Natural killer cell (primary cell): ENCODE measurements around the gene WDR90. TPM values are rescaled to one million over a fixed set of nuclear protein-coding genes. Genes with fewer than 3 reads are reported as not detected.

ENCODE experiments used
- ATAC-seq, 3 donors: fragments of 150-1000 bp in 2 of 3; fragments of 200-7000 bp in 1 of 3; cut with Tn5 transposase; 1 replicate in 1 of 3; 2 replicates in 2 of 3; pipeline ENCODE4 v1.10.0; 2021; ENCODE audit warnings: mild to moderate bottlenecking in 2 of 3, moderate library complexity in 2 of 3
- DNase-seq, 2 donors: peaks; one replicate each; pipeline versions ENCODE4 v3.0.0 to v3.0.0-alpha.2; 2013 to 2021; ENCODE audit warnings: mixed read lengths in 1 of 2
- H3K27ac ChIP-seq: one replicate; pipeline ENCODE4 v1.5.1; 2013; ENCODE audit warnings: mild to moderate bottlenecking, low read length
- H3K27me3 ChIP-seq: one replicate; pipeline ENCODE4 v1.6.1; 2013; ENCODE audit warnings: low read length; ENCODE audit not compliant: control insufficient read depth, insufficient read depth
- H3K36me3 ChIP-seq: one replicate; pipeline ENCODE4 v1.6.1; 2013; ENCODE audit warnings: low read length; ENCODE audit not compliant: control insufficient read depth, insufficient read depth
- H3K4me1 ChIP-seq: one replicate; pipeline ENCODE4 v1.6.1; 2013; ENCODE audit warnings: low read length; ENCODE audit not compliant: control insufficient read depth, insufficient read depth
- H3K4me3 ChIP-seq: one replicate; pipeline ENCODE4 v1.5.1; 2013; ENCODE audit warnings: low read length
- H3K9me3 ChIP-seq: one replicate; pipeline ENCODE4 v1.6.1; 2013; ENCODE audit warnings: low read length; ENCODE audit not compliant: control insufficient read depth, insufficient read depth
- H3K27ac Mint-ChIP-seq, 2 donors: one replicate each; pipeline ENCODE4 v1.8.0; 2022; ENCODE audit warnings: mild to moderate bottlenecking in 2 of 2, mixed read lengths in 2 of 2, moderate library complexity in 1 of 2
- H3K27me3 Mint-ChIP-seq, 2 donors: one replicate each; pipeline ENCODE4 v1.8.0; 2022; ENCODE audit warnings: low read depth in 2 of 2, mixed read lengths in 2 of 2
- H3K36me3 Mint-ChIP-seq: one replicate; pipeline ENCODE4 v1.8.0; 2022; ENCODE audit warnings: mixed read lengths
- H3K4me1 Mint-ChIP-seq, 2 donors: one replicate each; pipeline ENCODE4 v1.8.0; 2022; ENCODE audit warnings: mixed read lengths in 2 of 2
- H3K4me3 Mint-ChIP-seq: one replicate; pipeline ENCODE4 v1.8.0; 2022; ENCODE audit warnings: mild to moderate bottlenecking, moderate library complexity, mixed read lengths
- H3K9me3 Mint-ChIP-seq, 2 donors: one replicate each; pipeline ENCODE4 v1.8.0; 2022; ENCODE audit warnings: mixed read lengths in 2 of 2
- WGBS: methylation state at CpG from one replicate; pipeline ENCODE4 v1.1.7; 2013; ENCODE audit warnings: missing lambda C conversion rate; ENCODE audit not compliant: insufficient coverage; 5-methylcytosine and 5-hydroxymethylcytosine counted together
- intact Hi-C: fragments of 100-400 bp; cut with micrococcal nuclease; formaldehyde crosslinking; loops from one replicate; pipeline ENCODE4 v1.14.2; 2022
- total RNA-seq, 4 donors: library from RNA; stranded (reverse); fragments of 120-200 nt in 1 of 4; gene quantifications; one replicate each; pipeline versions ENCODE4 v1.2.3 to v1.2.4, GENCODE V29; 2013 to 2022
- TF ChIP-seq, protein P1 (sequence below): fragments of 200-600 bp; IDR thresholded peaks from one replicate; pipeline ENCODE4 v1.8.0; 2022; ENCODE audit warnings: antibody characterized with exemption

Gene WDR90
- total RNA-seq, 3 donors from 2014 or later (not counting 1 experiment from before 2014, with no cell fraction given): 16.7 to 22.8 (median 20.2) TPM

DNA sequence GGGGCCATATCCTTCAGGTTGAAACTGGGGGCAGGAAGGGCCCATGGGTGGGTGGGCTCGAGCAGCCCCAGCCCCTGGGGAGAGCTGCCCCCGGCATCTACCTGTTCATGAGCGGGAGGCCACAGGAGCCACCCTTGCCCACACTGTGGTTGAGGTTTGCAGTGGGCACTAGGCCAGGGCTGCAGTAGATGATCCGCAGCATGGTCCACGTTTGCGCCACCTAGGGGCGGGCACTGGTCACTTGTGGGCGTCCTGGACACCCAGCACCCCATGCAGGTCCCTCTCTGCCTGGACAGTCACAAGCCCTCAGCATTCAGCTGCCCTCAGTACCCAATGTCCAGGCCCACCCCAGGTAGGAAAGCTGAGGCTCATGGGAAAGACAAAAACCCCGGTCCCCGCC is 36.8 kb downstream of the WDR90 start:
- Mint-ChIP-seq H3K27me3 (no peaks in the 10 kb centered on the region), H3K36me3 (no peaks in the 10 kb centered on the region), H3K9me3 (no peaks in the 10 kb centered on the region), H3K4me3 (peak overlapping the region; percentile 31), H3K4me1 (peaks cover 6 to 38% of the 10 kb centered on the region in 2 donors), H3K27ac (peak overlapping the region in 1 of 2 donors; percentile 16)
- no peak for ATAC-seq
- Histone ChIP-seq H3K9me3 (no peaks in the 10 kb centered on the region), H3K27me3 (no peaks in the 10 kb centered on the region), H3K4me1 (peaks cover 64% of the 10 kb centered on the region), H3K27ac (no peak overlapping the region), H3K36me3 (peaks cover 21% of the 10 kb centered on the region), H3K4me3 (no peak overlapping the region)
- no peak for DNase-seq
- intact Hi-C loops: no loop called here
- TF ChIP-seq, protein P1, sequence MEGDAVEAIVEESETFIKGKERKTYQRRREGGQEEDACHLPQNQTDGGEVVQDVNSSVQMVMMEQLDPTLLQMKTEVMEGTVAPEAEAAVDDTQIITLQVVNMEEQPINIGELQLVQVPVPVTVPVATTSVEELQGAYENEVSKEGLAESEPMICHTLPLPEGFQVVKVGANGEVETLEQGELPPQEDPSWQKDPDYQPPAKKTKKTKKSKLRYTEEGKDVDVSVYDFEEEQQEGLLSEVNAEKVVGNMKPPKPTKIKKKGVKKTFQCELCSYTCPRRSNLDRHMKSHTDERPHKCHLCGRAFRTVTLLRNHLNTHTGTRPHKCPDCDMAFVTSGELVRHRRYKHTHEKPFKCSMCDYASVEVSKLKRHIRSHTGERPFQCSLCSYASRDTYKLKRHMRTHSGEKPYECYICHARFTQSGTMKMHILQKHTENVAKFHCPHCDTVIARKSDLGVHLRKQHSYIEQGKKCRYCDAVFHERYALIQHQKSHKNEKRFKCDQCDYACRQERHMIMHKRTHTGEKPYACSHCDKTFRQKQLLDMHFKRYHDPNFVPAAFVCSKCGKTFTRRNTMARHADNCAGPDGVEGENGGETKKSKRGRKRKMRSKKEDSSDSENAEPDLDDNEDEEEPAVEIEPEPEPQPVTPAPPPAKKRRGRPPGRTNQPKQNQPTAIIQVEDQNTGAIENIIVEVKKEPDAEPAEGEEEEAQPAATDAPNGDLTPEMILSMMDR: no peak
- 74% methylated on average over 10 of the region's 10 CpGs for WGBS

DNA sequence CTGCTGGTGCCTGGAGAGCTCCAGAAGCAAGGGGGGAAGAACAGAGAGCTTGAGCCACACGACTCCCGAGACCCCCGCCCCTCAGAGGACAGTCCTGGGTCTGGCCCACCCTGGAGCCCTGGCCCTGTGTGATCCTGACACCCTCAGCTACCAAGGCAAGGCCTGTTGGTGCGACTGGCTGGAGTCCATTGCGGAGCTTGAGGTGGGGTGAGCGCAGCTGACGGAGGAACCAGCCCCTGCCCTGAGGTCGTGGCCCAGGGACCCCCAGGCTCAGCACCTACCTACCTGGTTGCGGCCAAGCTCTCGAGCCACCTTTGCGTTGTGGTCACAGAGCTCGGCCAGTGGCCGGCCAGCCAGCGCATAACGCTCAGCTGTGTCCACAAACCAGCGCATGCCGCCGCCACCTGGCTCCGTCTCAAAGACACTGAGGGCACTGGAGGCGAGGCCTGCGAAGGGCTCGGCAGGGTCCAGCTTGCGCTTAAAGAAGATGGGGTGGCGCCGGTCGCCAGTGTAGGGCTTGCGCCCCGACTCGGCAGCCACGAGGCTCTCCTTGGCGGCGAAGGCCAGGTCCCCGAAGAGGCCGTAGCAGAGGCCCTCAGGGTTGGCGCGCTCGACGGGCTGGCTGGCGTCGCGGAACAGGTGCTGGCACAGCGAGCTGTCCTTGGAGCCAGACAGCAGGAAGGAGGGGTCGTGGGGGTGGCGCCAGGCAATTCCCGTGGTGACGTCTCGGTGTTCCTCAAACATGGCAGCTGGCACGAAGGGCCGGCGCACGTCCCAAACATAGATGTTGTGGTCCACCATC is 37.5 kb downstream of the WDR90 start:
- no peaks in the 10 kb centered on the region for H3K9me3 ChIP-seq
- H3K27ac ChIP-seq: no peak overlapping the region
- H3K4me3 ChIP-seq: no peak overlapping the region
- Mint-ChIP-seq H3K27ac (no peak overlapping the region), H3K4me1 (peaks cover 6 to 35% of the 10 kb centered on the region in 2 donors), H3K27me3 (no peaks in the 10 kb centered on the region), H3K36me3 (no peaks in the 10 kb centered on the region), H3K9me3 (no peaks in the 10 kb centered on the region), H3K4me3 (peak overlapping the region; percentile 31)
- H3K36me3 ChIP-seq: peaks cover 17% of the 10 kb centered on the region
- WGBS: 96% methylated on average over 51 of the region's 51 CpGs
- peaks cover 57% of the 10 kb centered on the region for H3K4me1 ChIP-seq
- DNase-seq: no peak
- no peak for ATAC-seq
- TF ChIP-seq, protein P1: no peak
- no peaks in the 10 kb centered on the region for H3K27me3 ChIP-seq
- intact Hi-C loops: no loop called here

DNA sequence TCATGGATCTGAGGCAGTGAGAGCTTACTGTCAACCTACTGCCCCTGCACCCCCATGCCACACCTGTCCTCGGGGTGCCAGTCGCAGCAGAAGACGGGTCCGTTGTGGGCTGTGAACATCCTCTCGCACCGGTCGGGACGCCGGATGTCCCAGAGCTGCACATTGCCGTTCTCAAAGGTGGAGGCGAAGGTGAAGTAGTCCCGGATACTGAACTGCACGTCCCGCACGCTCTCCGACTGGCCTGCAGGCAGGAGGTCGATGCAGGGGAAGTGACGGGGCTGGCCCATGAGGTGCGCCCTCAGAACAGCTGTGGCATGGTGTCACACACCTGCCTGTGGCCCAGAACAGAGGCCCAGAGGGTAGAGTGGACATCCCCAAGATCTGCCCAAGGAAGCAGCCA is 38.3 kb downstream of the WDR90 start:
- Mint-ChIP-seq H3K27ac (no peak overlapping the region), H3K9me3 (no peaks in the 10 kb centered on the region), H3K4me1 (peaks cover 6 to 32% of the 10 kb centered on the region in 2 donors), H3K4me3 (no peak overlapping the region), H3K27me3 (peaks cover 0 to 3% of the 10 kb centered on the region in 2 donors), H3K36me3 (no peaks in the 10 kb centered on the region)
- no peak for ATAC-seq
- no peak for DNase-seq
- WGBS: 92% methylated on average over 19 of the region's 19 CpGs
- intact Hi-C loops: no loop called here
- Histone ChIP-seq H3K36me3 (peaks cover 8% of the 10 kb centered on the region), H3K27ac (no peak overlapping the region), H3K9me3 (no peaks in the 10 kb centered on the region), H3K4me1 (peaks cover 54% of the 10 kb centered on the region), H3K4me3 (no peak overlapping the region), H3K27me3 (peaks cover 2% of the 10 kb centered on the region)
- TF ChIP-seq, protein P1: no peak
